Measurements from ENCODE around the gene SGTA.

GRCh38 chr19:2797280-2797679 is 14.2 kb upstream of the SGTA start:
- TF ChIP-seq POLR2A (IDR thresholded peaks at IDR 0.05; ENCODE audit: low read depth, low read length) (no peak), POLR2AphosphoS5 (IDR thresholded peaks at IDR 0.05; ENCODE audit: low read depth, low read length) (no peak)

Measured in GM12891 (cell line).